CD14-positive monocyte (primary cell): ENCODE results near the gene NEURL1B. TPM values are rescaled to one million over a fixed set of nuclear protein-coding genes. Genes with fewer than 3 reads are reported as not detected.

ENCODE experiments used
- DNase-seq, 3 donors: peaks; one replicate each; pipeline ENCODE4 v3.0.0-alpha.2; 2011 to 2022
- H2AFZ ChIP-seq: 2 replicates; pipeline ENCODE4 v1.6.0; 2012; ENCODE audit warnings: mild to moderate bottlenecking, low read depth, low read length, inconsistent platforms; ENCODE audit not compliant: insufficient read depth, poor library complexity, severe bottlenecking
- H3K27ac ChIP-seq, 2 donors: 1 replicate in 1 of 2; 2 replicates in 1 of 2; pipeline ENCODE4 v1.5.1; 2012 to 2013; ENCODE audit warnings: low read length in 2 of 2, control low read depth in 1 of 2, inconsistent platforms in 1 of 2, low read depth in 1 of 2, mild to moderate bottlenecking in 1 of 2
- H3K27me3 ChIP-seq, 2 donors: one replicate each; pipeline versions ENCODE4 v1.6.0 to v1.6.1; 2011 to 2013; ENCODE audit warnings: low read length in 2 of 2; ENCODE audit not compliant: control insufficient read depth in 2 of 2, insufficient read depth in 2 of 2
- H3K36me3 ChIP-seq, 2 donors: replicated peaks in 1 of 2; 1 replicate in 1 of 2; 2 replicates in 1 of 2; pipeline versions ENCODE4 v1.5.1 to v1.6.1; 2012 to 2013; ENCODE audit warnings: low read length in 2 of 2, control low read depth in 1 of 2, inconsistent platforms in 1 of 2, mild to moderate bottlenecking in 1 of 2; ENCODE audit not compliant: insufficient read depth in 2 of 2, control insufficient read depth in 1 of 2
- H3K4me1 ChIP-seq, 2 donors: 1 replicate in 1 of 2; 2 replicates in 1 of 2; pipeline versions ENCODE4 v1.5.1 to v1.6.1; 2012 to 2013; ENCODE audit warnings: low read length in 2 of 2, control low read depth in 1 of 2, inconsistent platforms in 1 of 2, mild to moderate bottlenecking in 1 of 2, moderate library complexity in 1 of 2; ENCODE audit not compliant: insufficient read depth in 2 of 2, control insufficient read depth in 1 of 2
- H3K4me2 ChIP-seq: replicated peaks from 2 replicates; pipeline ENCODE3; 2012; ENCODE audit warnings: low read length, moderate library complexity, mild to moderate bottlenecking; ENCODE audit not compliant: poor library complexity, severe bottlenecking; ENCODE audit errors: extremely low read depth
- H3K4me3 ChIP-seq, 3 experiments: fragments of 200-600 bp in 1 of 3; sonication (generic) in 1 of 3; replicated peaks in 1 of 3; 1 replicate in 2 of 3; 2 replicates in 1 of 3; pipeline ENCODE4 v1.5.1; 2011 to 2013; ENCODE audit warnings: low read length in 3 of 3, mild to moderate bottlenecking in 3 of 3, control low read depth in 2 of 3, low read depth in 2 of 3, inconsistent platforms in 1 of 3, moderate library complexity in 1 of 3
- H3K79me2 ChIP-seq: 2 replicates; pipeline ENCODE4 v1.6.0; 2012; ENCODE audit warnings: mild to moderate bottlenecking, control low read depth, inconsistent platforms, low read length, moderate library complexity; ENCODE audit not compliant: insufficient read depth
- H3K9ac ChIP-seq: 2 replicates; pipeline ENCODE4 v1.6.0; 2017; ENCODE audit warnings: low read length, mild to moderate bottlenecking; ENCODE audit not compliant: insufficient read depth, poor library complexity, severe bottlenecking
- H3K9me3 ChIP-seq, 2 donors: replicated peaks in 1 of 2; 1 replicate in 1 of 2; 2 replicates in 1 of 2; pipeline versions ENCODE4 v1.5.1 to v1.6.1; 2012 to 2013; ENCODE audit warnings: low read length in 2 of 2, control low read depth in 1 of 2; ENCODE audit not compliant: control insufficient read depth in 1 of 2, insufficient read depth in 1 of 2
- H4K20me1 ChIP-seq: 2 replicates; pipeline ENCODE4 v1.6.0; 2012; ENCODE audit warnings: mild to moderate bottlenecking, low read length, control low read depth, moderate library complexity; ENCODE audit not compliant: insufficient read depth
- H3K27ac Mint-ChIP-seq, 7 donors: one replicate each; pipeline ENCODE4 v1.8.0; 2020; ENCODE audit warnings: mild to moderate bottlenecking in 7 of 7, mixed read lengths in 7 of 7, moderate library complexity in 6 of 7, inconsistent platforms in 2 of 7
- H3K27me3 Mint-ChIP-seq, 3 donors: one replicate each; pipeline ENCODE4 v1.8.0; 2021 to 2022; ENCODE audit warnings: low read depth in 3 of 3, mild to moderate bottlenecking in 3 of 3, mixed read lengths in 3 of 3, moderate library complexity in 3 of 3, inconsistent platforms in 1 of 3
- H3K36me3 Mint-ChIP-seq, 2 donors: one replicate each; pipeline ENCODE4 v1.8.0; 2020; ENCODE audit warnings: mixed read lengths in 2 of 2, inconsistent platforms in 1 of 2, mild to moderate bottlenecking in 1 of 2
- H3K4me1 Mint-ChIP-seq: one replicate; pipeline ENCODE4 v1.8.0; 2020; ENCODE audit warnings: mild to moderate bottlenecking, mixed read lengths
- H3K4me3 Mint-ChIP-seq, 2 donors: one replicate each; pipeline ENCODE4 v1.8.0; 2020; ENCODE audit warnings: mild to moderate bottlenecking in 2 of 2, mixed read lengths in 2 of 2, moderate library complexity in 1 of 2
- H3K9me3 Mint-ChIP-seq, 7 donors: one replicate each; pipeline ENCODE4 v1.8.0; 2020 to 2022; ENCODE audit warnings: mixed read lengths in 7 of 7, mild to moderate bottlenecking in 6 of 7, moderate library complexity in 6 of 7, inconsistent platforms in 2 of 7
- WGBS: methylation state at CpG from one replicate; pipeline ENCODE4 v1.1.5; 2013; ENCODE audit warnings: missing lambda C conversion rate; ENCODE audit not compliant: insufficient coverage; 5-methylcytosine and 5-hydroxymethylcytosine counted together
- intact Hi-C, 2 donors: fragments of 100-400 bp; cut with micrococcal nuclease; formaldehyde crosslinking; loops; one replicate each; pipeline versions ENCODE4 v1.15.0 to v1.15.1; 2023
- polyA plus RNA-seq, 3 donors: library from polyadenylated mRNA; depleted of rRNA in 1 of 3; unstranded in 2 of 3; stranded (reverse) in 1 of 3; fragments of 300-500 nt in 2 of 3; fragments of >200 nt in 1 of 3; fragmentation: Illumina TruSeq in 2 of 3; gene quantifications; 1 replicate in 2 of 3; 2 replicates in 1 of 3; pipeline ENCODE4 v1.2.3, GENCODE V29; 2012 to 2021
- TF ChIP-seq, protein P1 (sequence below): fragments of 200-600 bp; IDR thresholded peaks from one replicate; pipeline ENCODE4 v1.8.0; 2022; ENCODE audit warnings: antibody characterized with exemption, mild to moderate bottlenecking

Gene NEURL1B
- polyA plus RNA-seq, 3 donors, result 0.01 TPM; not detected in 2

DNA sequence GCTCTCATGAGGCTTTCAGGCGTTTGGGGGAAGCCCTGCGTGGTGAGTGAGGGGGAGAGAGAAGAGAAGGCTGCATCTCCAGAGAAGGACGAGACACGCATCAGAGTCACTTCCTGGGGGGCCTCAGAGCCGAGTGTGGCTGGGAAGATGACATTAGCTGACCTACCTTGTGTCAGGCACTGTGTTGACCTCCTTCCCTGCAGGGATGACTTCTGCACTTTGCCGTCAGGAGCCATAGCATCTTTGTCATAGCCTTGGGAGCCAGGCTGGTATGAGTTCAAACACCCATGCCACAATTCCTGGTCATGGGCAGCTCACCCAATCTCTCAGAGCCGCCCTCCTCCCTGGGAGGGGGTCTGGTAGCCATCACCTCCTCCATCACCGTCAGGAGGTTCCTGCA lies 17.3 kb downstream of the NEURL1B start:
- Mint-ChIP-seq H3K9me3 (peaks cover 15 to 24% (median 17%) of the 10 kb centered on the region in 7 donors), H3K4me3 (no peak overlapping the region), H3K27me3 (peaks cover 0 to 6% (median 0%) of the 10 kb centered on the region in 3 donors), H3K27ac (no peak overlapping the region), H3K4me1 (peaks cover 21% of the 10 kb centered on the region), H3K36me3 (peaks cover 3 to 15% of the 10 kb centered on the region in 2 donors)
- H3K27me3 ChIP-seq, result no peaks in the 10 kb centered on the region
- no peaks in the 10 kb centered on the region for H3K36me3 ChIP-seq
- H3K27ac ChIP-seq, result no peak overlapping the region
- H3K4me2 ChIP-seq, result no peak overlapping the region
- no peaks in the 10 kb centered on the region for H4K20me1 ChIP-seq
- no peak overlapping the region for H2AFZ ChIP-seq
- 28% methylated on average over 4 of the region's 8 CpGs for WGBS
- no peaks in the 10 kb centered on the region for H3K79me2 ChIP-seq
- no peak overlapping the region for H3K9ac ChIP-seq
- no peak overlapping the region for H3K4me3 ChIP-seq
- DNase-seq, result no peak
- peaks cover 7 to 14% of the 10 kb centered on the region in 2 donors for H3K4me1 ChIP-seq
- intact Hi-C loops, result no loop called here
- peaks cover 9 to 21% of the 10 kb centered on the region in 2 donors for H3K9me3 ChIP-seq
- TF ChIP-seq, protein P1, sequence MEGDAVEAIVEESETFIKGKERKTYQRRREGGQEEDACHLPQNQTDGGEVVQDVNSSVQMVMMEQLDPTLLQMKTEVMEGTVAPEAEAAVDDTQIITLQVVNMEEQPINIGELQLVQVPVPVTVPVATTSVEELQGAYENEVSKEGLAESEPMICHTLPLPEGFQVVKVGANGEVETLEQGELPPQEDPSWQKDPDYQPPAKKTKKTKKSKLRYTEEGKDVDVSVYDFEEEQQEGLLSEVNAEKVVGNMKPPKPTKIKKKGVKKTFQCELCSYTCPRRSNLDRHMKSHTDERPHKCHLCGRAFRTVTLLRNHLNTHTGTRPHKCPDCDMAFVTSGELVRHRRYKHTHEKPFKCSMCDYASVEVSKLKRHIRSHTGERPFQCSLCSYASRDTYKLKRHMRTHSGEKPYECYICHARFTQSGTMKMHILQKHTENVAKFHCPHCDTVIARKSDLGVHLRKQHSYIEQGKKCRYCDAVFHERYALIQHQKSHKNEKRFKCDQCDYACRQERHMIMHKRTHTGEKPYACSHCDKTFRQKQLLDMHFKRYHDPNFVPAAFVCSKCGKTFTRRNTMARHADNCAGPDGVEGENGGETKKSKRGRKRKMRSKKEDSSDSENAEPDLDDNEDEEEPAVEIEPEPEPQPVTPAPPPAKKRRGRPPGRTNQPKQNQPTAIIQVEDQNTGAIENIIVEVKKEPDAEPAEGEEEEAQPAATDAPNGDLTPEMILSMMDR, result no peak

GRCh38 chr5:172658961-172659501 lies 18.0 kb downstream of the NEURL1B start:
- peaks cover 21% of the 10 kb centered on the region for H3K4me1 Mint-ChIP-seq
- WGBS, result 40% methylated on average over 4 of the region's 7 CpGs
- no peak for DNase-seq
- peaks cover 15 to 24% (median 17%) of the 10 kb centered on the region in 7 donors for H3K9me3 Mint-ChIP-seq
- H3K79me2 ChIP-seq, result no peaks in the 10 kb centered on the region
- H3K4me1 ChIP-seq, result peaks cover 7 to 14% of the 10 kb centered on the region in 2 donors
- peaks cover 3 to 15% of the 10 kb centered on the region in 2 donors for H3K36me3 Mint-ChIP-seq
- H3K27me3 Mint-ChIP-seq, result peaks cover 0 to 6% (median 0%) of the 10 kb centered on the region in 3 donors
- no peaks in the 10 kb centered on the region for H3K36me3 ChIP-seq
- no peaks in the 10 kb centered on the region for H3K27me3 ChIP-seq
- H3K27ac ChIP-seq, result no peak overlapping the region
- H4K20me1 ChIP-seq, result no peaks in the 10 kb centered on the region
- peak overlapping the region in 2 of 7 donors; percentile 68 to 70 for H3K27ac Mint-ChIP-seq
- TF ChIP-seq, protein P1, result no peak
- peaks cover 9 to 21% of the 10 kb centered on the region in 2 donors for H3K9me3 ChIP-seq
- H3K4me2 ChIP-seq, result no peak overlapping the region
- H3K9ac ChIP-seq, result no peak overlapping the region
- no peak overlapping the region for H2AFZ ChIP-seq
- H3K4me3 ChIP-seq, result no peak overlapping the region
- H3K4me3 Mint-ChIP-seq, result no peak overlapping the region
- intact Hi-C loops, result no loop called here
